ENCODE measurements around the gene PRKAG2. TPM values are rescaled to one million over a fixed set of nuclear protein-coding genes. Genes with fewer than 3 reads are reported as not detected.

The PRKAG2 gene
- total and polyA plus RNA-seq, 2 of the 13 experiments (the other 11 are each of a cell fraction or from before 2014, with no cell fraction given) = 0.90 to 1.3 TPM

DNA sequence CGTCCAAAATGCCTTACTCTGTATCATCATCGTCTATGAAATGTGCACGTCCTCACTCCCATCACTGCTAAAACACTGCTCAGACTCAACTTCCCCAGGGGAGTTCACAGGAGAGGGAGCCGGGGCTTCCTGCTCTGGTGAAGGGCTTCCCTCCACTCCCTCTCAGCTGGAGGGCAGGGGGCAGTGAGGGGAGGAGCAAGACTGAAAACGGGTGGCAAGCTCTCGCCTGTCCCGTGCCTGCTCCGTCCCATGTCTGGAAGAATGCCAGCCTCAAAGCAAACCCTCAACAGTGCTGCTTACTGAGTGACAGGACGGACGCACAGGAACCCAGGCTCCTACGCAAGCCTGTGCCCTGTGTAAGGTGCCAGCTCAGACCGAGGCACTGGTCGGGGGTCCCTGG, 25.1 kb downstream of the PRKAG2 start (continued):
- TF ChIP-seq, protein P1, sequence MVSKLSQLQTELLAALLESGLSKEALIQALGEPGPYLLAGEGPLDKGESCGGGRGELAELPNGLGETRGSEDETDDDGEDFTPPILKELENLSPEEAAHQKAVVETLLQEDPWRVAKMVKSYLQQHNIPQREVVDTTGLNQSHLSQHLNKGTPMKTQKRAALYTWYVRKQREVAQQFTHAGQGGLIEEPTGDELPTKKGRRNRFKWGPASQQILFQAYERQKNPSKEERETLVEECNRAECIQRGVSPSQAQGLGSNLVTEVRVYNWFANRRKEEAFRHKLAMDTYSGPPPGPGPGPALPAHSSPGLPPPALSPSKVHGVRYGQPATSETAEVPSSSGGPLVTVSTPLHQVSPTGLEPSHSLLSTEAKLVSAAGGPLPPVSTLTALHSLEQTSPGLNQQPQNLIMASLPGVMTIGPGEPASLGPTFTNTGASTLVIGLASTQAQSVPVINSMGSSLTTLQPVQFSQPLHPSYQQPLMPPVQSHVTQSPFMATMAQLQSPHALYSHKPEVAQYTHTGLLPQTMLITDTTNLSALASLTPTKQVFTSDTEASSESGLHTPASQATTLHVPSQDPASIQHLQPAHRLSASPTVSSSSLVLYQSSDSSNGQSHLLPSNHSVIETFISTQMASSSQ (IDR thresholded peaks at IDR 0.05; ENCODE audit: low read depth) = no peak
- TF ChIP-seq, protein P1 (CRISPR knock-in tag; IDR thresholded peaks at IDR 0.05; ENCODE audit: borderline replicate concordance) = no peak

DNA sequence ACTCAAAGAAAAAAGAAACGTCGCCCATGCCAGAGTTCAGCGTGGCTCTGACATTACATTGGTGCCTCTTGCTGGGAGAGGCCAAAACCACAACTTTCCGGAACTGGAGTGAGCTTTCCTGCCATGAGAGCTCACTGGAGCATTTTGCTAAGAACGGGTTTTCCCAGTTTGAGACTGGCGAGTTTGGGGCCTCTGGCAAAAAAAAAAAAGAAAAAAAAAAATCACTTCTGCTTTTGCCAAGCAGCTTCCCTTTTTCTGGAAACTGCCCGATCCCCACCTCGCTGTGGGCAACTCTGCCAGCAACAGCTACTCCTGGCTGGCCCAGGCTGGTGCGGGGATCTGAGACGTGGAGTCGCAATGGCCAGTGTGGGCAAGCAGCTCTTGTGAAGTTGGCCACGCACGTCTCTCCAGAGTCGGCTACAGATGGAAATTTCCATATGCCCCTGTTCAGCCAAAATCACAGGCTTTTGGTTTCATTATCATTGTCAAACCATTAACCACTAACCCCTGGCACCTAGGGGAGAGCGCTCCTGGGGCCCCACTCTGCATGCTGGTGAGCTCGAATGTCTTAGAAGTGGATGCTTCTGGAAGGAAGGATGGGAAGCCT, 25.7 kb downstream of the PRKAG2 start:
- no TSS peak for BruUV-seq (replicated peaks)
- in situ Hi-C loops (cut with HindIII; ENCODE audit: extremely low pct_ligation_motif_present, low pct_unique_long_range_greater_than_20kb) = no loop called here
- 62% methylated on average over 16 of the region's 16 CpGs for WGBS (ENCODE audit: low lambda C conversion rate)
- no peak for ATAC-seq
- Histone ChIP-seq H3K4me3 (replicated peaks in 1 of 3; ENCODE audit: insufficient read depth in 1 of 3, low read depth in 2 of 3, low read length in 3 of 3) (no peak overlapping the region), H3K27me3 (ENCODE audit: control insufficient read depth in 1 of 2, insufficient read depth in 2 of 2, low read length in 2 of 2) (peaks cover 2 to 14% of the 10 kb centered on the region in 2 experiments; a peak in 4 of 5 replicates), H3K79me2 (ENCODE audit: insufficient read depth, low read length) (no peaks in the 10 kb centered on the region), H3K36me3 (replicated peaks in 1 of 2; ENCODE audit: control insufficient read depth in 1 of 2, insufficient read depth in 2 of 2, low read length in 2 of 2) (no peaks in the 10 kb centered on the region), H3K9ac (ENCODE audit: insufficient read depth, low read depth, low read length) (no peak overlapping the region), H3K27ac (ENCODE audit: extremely low read length, insufficient read depth, low read length) (no peak overlapping the region), H3K4me2 (ENCODE audit: low read depth, low read length) (no peak overlapping the region), H3K4me1 (ENCODE audit: insufficient read depth, low read length) (no peaks in the 10 kb centered on the region), H2AFZ (ENCODE audit: low read length) (no peak overlapping the region), H3K9me3 (ENCODE audit: low read length) (no peaks in the 10 kb centered on the region), H4K20me1 (ENCODE audit: insufficient read depth, low read length) (no peaks in the 10 kb centered on the region)
- POLR2A ChIA-PET = no interaction called here
- CTCF ChIA-PET (ENCODE audit: low intra/inter-chr PET ratio, low total read pairs) = no interaction called here
- FAIRE-seq = no peak
- DNase-seq (ENCODE audit: low spot score) = no peak
- intact Hi-C loops (cut with micrococcal nuclease; ENCODE audit: unreplicated experiment) = no loop called here
- TF ChIP-seq, protein P2, sequence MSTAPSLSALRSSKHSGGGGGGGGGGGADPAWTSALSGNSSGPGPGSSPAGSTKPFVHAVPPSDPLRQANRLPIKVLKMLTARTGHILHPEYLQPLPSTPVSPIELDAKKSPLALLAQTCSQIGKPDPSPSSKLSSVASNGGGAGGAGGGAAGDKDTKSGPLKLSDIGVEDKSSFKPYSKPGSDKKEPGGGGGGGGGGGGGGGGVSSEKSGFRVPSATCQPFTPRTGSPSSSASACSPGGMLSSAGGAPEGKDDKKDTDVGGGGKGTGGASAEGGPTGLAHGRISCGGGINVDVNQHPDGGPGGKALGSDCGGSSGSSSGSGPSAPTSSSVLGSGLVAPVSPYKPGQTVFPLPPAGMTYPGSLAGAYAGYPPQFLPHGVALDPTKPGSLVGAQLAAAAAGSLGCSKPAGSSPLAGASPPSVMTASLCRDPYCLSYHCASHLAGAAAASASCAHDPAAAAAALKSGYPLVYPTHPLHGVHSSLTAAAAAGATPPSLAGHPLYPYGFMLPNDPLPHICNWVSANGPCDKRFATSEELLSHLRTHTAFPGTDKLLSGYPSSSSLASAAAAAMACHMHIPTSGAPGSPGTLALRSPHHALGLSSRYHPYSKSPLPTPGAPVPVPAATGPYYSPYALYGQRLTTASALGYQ (CRISPR knock-in tag; IDR thresholded peaks at IDR 0.05) = no peak
- no peak for TF ChIP-seq ARNT2 (CRISPR knock-in tag; IDR thresholded peaks at IDR 0.05; ENCODE audit: low read depth)
- TF ChIP-seq, protein P3, sequence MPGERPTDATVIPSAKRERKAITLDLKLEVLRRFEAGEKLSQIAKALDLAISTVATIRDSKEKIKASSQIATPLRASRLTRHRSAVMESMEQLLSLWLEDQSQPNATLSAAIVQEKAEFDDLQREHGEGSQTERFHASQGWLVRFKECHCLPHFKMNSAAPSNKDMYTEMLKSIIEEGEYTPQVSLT (CRISPR knock-in tag; IDR thresholded peaks at IDR 0.05; ENCODE audit: borderline replicate concordance, low read depth) = no peak
- TF ChIP-seq YEATS4 (CRISPR knock-in tag; IDR thresholded peaks at IDR 0.05; ENCODE audit: borderline replicate concordance) = no peak
- TF ChIP-seq ZEB1 (IDR thresholded peaks at IDR 0.05; ENCODE audit: insufficient replicate concordance, low read depth) = no peak
- TF ChIP-seq PHF5A (CRISPR knock-in tag; IDR thresholded peaks at IDR 0.05; ENCODE audit: low read depth, unreplicated experiment) = no peak
- TF ChIP-seq ZNF879 (CRISPR knock-in tag; IDR thresholded peaks at IDR 0.05) = no peak
- TF ChIP-seq KDM5B (CRISPR knock-in tag; IDR thresholded peaks at IDR 0.05; ENCODE audit: borderline replicate concordance) = no peak
